Ureter (tissue), 1 donor: ENCODE results near the gene PARD3. TPM values are rescaled to one million over a fixed set of nuclear protein-coding genes. Genes with fewer than 3 reads are reported as not detected.
"Not testable (repeated sequence)": the region's sequence is repeated elsewhere in the genome, so short reads cannot be mapped to it uniquely, and the experiment has no call there.

ENCODE experiments used
- DNase-seq: peaks from one replicate; pipeline ENCODE4 v3.0.0-alpha.2; 2020; ENCODE audit warnings: low spot score
- total RNA-seq: library from RNA; stranded (reverse); gene quantifications from one replicate; pipeline ENCODE4 v1.2.4, GENCODE V29; 2023
- donor health status: DM: yes; HTN: yes; CAD: no.

Gene PARD3
- total RNA-seq, 1 donor from 2014 or later: 73.5 TPM

DNA sequence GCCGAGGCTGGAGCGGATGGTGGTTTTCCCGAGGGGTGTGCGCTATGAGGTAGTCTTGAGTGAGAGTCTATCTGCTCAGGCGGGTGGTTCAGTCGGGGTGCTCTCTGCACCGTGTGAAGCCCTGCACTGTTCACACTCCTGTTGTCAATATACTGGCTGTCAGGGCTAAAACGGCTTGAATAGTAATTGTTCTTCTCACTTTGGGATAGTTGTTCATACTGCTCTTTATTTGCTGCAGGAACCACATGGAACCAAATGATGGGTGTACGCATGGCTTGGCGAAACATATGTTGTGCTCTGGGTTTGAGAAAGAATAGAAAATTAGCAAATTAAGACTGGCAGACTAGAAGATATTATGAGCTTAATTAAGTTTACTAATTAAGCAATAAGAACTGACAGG lies 432.5 kb downstream of the PARD3 start:
- DNase-seq: no peak

DNA sequence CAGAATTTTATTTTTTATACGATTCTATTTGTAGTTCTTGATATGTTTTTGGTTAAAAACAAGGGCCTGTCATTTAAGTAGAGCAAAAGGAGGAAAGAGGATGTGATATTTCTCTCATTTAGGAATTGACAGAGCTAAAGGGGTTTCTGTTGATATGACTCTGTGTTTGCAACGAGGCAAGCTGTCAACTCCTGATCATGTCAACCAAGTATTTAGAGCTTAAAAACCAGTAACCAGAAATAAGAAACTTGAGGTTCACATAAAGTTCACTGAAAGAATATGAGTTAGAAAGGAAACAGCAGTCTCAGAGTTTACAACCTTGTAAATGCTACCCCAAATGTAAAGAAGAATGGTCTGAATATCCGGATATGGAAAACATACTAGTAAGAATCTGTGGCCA lies 434.2 kb downstream of the PARD3 start:
- no peak for DNase-seq

DNA sequence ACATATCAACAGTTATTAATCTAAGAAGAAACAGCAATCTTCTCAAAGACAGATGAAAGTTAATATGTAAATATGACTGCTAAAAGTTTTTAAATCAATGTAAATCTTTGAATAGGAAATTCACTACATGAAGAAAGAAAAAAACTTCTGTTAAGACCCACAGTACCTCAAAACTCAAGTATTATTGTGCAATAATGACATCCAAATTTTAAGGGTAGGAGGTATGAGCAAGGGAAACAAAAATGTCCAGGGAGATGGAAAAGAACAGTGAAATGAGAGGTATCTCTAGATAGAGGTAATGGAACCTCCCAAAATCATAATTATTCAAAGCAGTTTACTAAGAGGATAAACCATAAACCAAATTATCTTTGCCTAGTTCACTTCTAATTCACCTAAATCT lies 436.8 kb downstream of the PARD3 start:
- DNase-seq: no peak

DNA sequence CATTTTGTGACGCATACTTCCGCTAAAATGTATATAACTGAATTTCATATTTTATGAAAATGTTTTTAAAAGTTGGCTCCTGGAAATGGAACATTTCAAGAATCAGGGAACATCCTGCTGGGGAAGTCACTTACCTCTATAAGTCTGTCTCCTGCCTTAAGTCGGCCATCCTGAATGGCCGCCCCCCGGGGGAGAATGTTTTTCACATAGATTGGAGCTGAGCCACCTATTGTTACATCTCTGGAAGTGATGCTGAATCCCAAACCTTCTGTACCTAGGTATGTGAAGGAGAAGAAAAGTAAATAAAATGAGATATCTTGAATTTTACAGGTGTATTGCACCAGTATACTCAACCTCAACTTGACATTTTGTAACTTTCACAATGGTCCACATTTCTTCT lies 437.3 kb downstream of the PARD3 start:
- DNase-seq: no peak

DNA sequence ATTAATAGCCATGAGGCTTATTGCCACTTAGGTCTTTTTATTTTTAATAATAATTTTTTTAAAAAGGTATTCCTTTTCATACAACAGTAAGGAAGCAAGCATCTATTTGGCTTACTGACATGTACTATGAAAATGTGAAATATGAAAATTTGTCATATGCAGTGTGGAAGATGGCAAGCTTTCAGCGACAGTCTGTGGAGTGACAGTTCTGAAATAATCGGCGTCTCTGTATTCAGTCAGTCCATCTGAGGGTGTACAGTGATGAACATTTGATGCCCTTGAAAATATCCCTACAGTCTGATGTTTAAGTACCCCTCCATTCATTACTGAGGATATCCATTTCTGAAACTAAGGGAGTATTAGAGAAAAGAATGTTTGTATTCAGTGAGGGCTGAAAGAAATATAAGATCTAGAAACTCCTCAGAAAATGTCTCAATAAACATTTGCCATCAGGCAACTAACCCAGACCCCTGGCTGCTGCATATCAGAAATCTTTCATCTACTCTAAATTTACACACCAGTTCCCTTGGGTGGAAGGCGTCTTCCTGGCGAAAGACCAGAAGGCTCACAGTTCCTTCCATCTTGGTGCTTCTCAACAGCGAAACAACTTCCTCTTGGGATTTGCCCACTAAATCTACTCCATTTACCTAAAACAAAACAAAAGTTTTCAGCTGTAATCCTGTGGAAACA lies 440.6 kb downstream of the PARD3 start:
- no peak for DNase-seq

DNA sequence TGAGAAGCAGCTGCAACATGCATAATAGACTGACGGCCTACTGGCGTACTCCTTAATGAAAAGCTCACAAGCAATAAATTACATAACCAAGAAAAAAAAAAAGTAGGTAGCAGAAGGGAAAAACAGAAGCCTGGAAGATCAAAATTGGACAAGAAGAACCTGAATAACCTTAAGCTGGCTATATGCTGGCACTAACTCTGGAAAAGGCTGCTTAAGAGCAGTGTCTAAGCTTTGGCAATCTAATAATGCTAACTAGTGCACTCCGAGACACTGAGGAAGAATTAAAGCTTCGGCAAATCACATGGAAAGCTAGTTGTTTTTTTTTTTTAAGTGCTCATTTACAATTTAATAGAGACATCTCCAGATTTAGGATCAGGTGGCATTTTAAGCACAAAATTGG lies 441.9 kb downstream of the PARD3 start:
- DNase-seq: no peak

DNA sequence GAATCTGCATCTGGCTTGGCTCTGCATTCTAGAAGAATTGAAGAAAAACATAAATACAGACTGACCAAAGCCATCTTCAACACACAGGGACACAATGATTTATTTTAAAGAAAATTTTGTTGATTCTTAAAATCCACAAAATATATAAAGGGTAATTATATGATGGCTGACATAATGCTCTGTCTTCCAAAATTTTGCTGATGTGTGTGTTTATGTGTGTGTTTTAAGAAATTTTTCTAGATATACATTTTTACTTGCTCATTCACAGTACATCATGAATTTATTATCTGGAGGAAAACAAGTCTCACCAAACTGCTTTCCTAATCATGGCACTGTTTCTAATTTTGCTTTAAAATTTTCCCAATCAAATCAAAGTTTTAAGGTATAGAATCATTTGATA lies 442.6 kb downstream of the PARD3 start:
- DNase-seq: no peak

DNA sequence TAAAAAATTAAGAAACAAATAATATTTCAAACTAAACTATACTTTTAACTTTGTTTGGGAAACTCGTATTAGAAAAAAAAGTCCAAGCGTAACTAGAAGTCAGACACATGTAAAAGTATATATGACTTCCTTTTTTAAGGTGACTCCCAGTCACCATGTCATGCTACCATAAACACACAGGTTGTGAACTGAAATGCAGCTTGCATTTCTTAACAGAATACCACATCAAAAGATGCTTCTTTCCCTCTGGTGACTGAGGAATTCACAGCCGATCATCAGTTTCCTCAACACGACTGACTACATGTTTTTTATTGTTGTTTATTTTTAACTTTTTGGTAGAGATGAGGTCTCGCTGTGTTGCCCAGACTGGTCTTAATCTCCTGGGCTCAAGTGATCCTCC lies 445.0 kb downstream of the PARD3 start:
- no peak for DNase-seq

DNA sequence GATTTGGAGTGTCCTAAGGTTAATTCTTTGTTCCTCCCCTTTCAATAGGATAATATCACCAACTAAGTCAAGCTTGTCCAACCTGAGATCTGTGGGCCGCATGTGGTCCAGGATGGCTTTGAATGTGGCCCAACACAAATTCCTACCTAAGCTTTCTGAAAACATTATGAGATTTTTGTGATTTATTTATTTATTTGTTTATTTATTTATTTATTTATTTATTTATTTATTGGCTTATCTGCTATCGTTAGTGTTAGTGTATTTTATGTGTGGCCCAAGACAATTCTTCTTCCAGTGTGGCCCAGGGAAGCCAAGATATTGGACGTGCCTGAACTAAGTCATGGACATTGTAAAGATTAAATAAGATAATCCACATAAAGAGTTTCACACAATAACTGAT lies 446.0 kb downstream of the PARD3 start:
- no peak for DNase-seq

DNA sequence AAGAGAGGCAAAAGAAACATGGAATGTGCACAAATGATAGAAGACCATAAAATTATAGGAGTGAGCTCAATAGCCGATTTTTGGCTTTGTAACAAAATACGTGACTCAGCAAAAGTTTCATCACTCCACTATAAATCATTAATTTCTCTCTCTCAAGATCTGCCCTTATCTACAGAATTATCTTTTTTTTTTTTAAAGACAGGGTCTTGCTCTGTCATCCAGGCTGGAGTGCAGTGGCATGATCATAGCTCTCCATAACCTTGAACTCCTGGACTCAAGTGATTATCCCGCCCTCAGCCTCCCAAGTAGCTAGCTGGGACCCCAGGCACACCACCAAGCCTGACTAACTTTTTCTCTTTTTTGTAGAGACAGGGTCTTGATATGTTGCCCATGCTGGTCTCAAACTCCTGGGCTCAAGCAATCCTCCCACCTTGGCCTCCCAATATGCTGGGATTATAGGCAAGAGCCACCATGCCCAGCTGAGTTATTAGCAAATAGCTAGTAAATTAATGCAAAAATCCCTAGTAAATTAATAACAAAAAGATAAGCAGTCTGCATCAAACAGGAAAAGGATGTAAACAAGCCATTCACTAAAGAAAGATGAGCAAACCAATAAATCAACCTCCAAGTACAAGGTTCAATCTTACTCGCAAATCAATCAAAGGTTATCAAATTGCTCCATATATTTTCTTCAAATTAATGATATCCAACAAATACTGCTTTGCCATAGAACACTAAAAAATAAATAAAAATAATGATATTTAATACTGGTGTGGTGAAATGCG lies 450.7 kb downstream of the PARD3 start:
- no peak for DNase-seq

DNA sequence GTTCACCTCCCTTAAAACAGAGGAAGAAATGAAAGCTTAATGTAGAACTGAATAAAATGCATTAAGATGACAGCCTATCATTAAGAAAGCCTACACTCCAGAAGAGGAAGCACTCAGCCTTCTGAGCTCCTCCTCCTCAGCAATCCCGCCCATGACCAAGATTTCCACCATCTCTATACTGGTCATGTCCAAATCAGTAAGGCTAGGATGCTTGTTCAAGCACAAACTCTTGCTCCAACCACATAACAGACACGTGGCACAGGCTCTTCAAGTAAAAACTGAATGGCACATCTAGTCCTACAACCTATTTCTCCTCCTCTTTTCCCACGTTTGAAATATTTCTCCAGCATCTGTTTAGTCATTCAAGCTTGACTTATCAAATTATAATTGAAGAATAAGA lies 454.1 kb downstream of the PARD3 start:
- DNase-seq: no peak

DNA sequence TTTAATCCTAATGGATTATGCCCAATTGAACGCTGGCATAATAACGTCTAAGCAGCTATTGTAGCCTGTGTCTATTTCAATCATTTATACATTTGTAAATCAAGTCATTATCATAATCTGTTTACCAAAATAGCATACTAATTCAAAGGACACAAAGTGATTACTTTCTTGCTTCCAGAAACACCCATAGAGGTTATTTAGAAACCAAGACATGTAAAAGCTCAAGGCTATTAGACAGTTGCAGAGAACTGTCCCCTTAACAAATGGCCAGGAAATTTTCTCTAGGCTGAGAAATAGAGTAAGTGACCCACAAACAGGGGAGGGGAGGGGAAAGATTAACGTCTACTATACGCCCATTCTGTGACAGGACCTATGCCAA lies 455.7 kb downstream of the PARD3 start:
- DNase-seq: no peak

DNA sequence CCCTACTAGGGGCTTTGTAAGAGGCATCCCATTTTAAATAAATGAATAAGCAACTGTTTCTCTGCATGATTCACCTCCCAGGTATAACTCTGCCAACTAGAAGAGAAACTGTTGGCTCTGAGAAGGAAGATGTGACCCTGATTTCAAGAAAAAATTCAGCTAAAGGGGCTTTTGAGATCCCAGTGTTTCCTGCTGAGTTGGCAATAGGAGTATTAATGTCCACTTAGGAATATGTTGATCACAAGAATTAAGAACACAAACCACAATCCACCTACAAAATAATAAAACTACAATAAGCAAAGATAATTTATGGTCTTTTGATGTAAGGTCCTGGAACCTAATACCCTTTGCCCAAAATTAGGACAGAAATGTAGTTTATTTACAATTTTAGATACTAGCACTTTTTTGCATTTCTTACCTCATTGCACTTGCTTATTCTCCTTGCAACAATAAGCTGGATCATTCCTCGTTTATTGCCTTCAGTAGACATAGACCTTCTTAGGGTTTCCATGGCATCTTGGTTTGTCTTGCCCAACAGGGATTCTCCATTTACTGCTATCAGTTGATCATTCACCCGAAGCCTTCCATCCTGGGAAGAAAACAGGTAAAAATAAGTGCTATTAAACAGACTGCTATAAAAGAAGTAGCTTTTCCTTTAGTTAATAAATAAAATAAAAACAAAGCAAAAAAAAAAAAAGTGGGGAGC lies 456.2 kb downstream of the PARD3 start:
- no peak for DNase-seq

DNA sequence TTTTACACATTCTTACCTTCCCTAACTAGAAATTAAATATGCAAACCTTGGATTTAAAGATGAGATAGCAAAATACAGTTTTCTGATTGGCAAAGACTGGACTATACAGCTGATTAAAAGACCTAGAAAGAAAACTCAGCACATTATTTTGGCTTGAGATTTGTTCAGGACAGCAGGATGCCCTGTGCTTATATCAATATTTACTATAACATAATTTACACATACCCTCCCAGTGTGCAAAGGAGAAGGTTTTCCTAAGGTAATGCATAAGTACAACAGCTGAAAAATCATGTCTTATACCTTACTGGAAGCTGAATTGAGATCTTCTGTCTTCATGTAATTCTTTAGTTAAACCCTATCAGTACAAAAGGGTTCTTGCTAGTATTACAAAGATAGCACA lies 458.6 kb downstream of the PARD3 start:
- no peak for DNase-seq

DNA sequence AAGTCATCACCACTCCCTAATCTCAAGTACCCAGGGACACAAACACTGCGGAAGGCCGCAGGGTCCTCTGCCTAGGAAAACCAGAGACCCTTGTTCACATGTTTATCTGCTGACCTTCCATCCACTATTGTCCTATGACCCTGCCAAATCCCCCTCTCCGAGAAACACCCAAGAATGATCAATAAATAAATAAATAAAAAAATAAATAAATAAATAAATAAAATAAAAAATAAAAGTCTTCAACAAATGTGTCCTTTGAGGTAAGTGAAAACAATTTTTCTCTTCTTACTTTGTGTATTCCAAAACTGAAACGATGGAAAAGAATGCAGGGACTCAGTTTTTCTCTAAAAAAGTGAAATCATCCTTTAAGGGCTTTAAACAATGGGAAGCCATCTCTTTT lies 461.6 kb downstream of the PARD3 start:
- DNase-seq: not testable (repeated sequence)

DNA sequence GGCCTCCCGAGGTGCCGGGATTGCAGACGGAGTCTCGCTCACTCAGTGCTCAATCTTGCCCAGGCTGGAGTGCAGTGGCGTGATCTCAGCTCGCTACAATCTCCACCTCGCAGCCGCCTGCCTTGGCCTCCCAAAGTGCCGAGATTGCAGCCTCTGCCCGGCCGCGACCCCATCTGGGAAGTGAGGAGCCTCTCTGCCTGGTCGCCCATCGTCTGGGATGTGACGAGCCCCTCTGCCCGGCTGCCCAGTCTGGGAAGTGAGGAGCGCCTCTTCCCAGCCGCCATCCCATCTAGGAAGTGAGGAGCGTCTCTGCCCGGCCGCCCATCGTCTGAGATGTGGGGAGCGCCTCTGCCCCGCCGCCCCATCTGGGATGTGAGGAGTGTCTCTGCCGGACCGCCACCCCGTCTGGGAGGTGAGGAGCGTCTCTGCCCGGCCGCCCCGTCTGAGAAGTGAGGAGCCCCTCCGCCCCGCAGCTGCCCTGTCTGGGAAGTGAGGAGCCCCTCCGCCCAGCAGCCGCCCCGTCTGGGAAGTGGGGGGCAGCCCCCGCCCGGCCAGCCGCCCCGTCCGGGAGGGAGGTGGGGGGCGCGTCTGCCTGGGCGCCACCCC lies 462.4 kb downstream of the PARD3 start:
- not testable (repeated sequence) for DNase-seq

DNA sequence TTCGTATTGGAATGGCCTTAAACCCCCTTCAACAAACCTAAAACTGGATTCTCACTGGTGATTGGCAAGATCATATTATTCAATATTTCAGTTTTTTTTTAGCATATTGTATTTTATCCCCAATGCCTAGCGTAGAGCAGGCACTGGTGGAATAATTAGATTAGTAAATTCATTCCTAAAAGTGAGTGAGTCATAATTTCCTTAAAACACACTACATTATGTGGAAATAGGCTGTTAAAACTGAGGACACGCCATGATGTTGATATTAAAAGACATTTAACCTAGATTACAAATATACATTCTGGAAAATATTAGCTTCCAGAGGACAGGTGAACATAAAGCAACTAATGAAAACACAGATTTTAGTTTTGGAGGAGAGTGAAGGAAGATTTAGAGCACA lies 463.9 kb downstream of the PARD3 start:
- DNase-seq: no peak

DNA sequence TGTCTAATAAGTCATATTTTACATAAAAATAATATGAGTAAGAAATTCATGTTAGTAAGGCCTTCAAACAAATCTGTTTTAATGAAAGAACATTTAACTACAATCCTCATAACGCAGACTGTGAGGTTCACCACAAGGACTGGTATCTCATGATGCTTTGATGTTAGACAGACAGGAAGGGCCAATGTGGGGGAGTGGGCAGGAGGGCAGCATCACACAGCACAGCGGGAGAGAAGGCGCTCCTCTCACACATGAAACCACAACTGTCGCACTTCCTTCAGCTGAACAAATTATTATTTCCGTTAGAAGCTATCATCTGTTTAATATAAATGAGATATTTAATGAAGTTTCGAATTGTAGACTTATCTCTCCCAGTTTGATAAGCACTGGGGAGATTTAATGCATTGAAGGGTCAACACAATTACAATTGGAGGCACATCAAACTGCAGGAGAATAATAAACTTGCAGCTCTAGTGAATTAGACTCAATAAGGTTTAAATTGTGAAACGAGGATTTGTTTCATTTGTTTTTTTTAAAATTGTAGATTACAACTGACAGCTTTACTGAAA lies 466.1 kb downstream of the PARD3 start:
- DNase-seq: no peak

DNA sequence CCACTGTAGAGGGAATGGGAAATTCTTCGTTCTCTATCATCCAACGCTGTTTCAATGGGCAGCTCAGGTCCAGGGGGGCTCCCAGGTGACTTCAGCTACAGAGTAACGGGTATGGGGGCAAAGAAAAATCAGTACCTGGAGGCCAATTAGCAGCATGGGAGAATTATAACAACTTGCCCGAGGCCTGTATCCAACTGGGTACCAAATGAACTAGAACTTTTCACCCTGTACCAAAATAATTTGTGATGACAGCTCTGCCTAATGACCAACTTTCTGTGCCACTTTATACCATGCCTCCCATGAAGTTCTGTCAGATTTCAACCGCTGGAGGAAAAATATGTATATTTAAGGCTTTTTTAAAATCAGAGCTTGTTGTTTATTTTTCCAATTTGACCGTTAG lies 467.1 kb downstream of the PARD3 start:
- DNase-seq: no peak

DNA sequence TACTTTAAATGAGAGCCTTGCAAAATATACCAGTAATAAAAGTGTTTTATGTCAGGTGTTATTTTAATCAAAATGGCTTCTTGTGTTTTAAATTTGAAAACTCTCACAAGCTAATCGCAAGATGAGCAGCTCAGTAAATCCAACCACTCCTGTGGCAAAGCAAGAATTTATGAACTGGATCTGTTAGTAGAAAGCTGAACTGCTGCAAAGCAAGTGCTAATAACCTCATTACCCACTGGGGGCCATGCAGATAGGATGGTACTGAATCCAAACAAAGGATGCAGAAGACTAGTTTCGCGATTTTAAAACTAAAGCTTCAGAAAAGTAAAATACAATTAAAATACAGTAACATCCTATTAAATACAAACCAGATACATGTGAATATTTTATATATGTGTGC lies 468.0 kb downstream of the PARD3 start:
- DNase-seq: no peak

DNA sequence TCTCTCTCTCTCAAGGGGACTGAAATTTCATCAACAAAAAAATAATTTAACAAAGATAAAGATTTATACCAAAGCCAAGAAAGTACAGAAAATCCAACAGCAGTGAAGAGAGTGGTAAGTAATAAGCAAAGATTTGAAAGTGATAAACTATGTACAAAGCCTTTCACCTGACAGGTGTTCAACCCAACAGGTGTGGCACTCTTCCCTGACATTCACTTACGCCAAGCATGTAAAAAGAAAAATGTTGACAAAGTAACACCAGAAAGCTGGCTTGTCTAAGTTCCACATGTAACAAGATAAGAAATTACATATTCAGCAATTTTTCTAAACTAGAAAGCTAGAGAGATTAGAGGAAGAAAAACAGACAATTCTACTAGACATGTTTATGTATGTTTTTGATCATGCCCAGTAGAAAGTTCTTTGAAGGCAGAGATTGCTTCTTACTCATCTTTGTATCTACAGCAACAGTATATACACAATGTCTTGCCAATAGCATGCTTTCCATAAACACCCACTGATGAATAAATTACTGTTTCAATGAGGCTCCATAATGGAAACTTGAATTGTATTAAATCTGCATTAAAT lies 468.5 kb downstream of the PARD3 start:
- no peak for DNase-seq

DNA sequence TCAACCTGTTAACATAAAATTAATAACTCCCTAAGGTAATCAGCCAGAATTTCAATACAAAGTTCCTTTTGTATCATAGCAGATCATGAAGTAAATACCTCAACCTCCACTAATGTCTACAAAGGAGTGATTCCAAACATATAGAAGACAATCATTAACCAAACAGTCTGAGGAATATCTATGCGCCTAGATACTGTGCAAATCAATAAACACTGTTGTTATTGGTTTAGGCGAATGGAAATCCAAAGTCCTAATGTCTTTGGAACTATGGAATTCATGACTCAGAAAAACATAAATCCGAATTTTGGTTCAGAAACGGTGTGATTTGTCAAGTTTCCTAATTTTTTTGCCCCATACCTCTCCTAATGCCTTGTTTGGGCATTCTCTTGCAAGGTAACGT lies 469.7 kb downstream of the PARD3 start:
- no peak for DNase-seq
